GM18861 (cell line): ENCODE data around the gene GRPEL2.
"Not testable (repeated sequence)": the region's sequence is repeated elsewhere in the genome, so short reads cannot be mapped to it uniquely, and the experiment has no call there.

Source experiments
- ATAC-seq: cut with Tn5 transposase; IDR thresholded peaks from one replicate; pipeline ENCODE4 v1.9.1; 2021; ENCODE audit not compliant: unreplicated experiment

GRPEL2 gene

GRCh38 chr5:149391524-149391923, 46.2 kb downstream of the GRPEL2 start:
- no peak for ATAC-seq

DNA sequence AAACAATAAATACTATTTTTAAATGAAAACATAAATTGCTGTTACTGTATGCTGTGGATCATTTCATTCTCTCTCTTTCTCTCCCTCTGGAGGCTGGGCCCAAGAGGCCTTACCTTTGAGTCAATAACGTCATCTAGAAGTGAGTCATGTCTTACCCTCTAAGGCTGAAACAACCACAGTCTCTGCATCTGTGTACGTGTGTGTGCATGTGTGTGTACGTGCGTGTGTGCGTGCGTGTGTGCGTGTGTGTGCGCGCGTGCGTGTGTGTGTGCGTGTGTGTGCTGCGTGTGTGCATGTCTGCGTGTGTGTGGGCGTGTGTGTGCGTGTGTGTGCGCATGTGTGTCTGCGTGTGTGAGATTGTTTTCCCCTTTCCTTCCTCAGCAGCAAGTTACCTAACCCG, 47.4 kb downstream of the GRPEL2 start:
- no peak for ATAC-seq

- not testable (repeated sequence) for ATAC-seq
These were observed 49.7 kb downstream of the GRPEL2 start for GRCh38 chr5:149394996-149395395.

DNA sequence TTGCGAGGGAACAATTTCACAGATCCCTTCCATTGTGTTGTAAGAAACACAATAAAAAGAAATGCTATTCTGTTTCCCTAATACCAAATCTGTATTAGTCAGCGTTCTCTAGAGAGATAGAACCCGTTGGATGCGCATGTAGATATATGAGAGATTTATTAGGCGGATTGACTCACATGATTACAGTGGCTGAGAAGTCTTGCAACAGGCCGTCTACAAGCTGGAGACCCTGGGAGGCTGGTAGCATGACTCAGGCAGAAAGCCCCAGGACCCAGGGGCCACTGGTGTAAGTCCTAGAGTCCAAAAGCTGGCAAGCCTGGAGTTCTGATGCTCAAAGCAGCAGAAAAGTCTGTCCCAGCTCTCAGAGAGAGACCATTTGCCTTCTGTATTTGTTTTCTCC, 52.2 kb downstream of the GRPEL2 start:
- no peak for ATAC-seq

GRCh38 chr5:149398747-149399266, 53.5 kb downstream of the GRPEL2 start:
- ATAC-seq, result not testable (repeated sequence)

DNA sequence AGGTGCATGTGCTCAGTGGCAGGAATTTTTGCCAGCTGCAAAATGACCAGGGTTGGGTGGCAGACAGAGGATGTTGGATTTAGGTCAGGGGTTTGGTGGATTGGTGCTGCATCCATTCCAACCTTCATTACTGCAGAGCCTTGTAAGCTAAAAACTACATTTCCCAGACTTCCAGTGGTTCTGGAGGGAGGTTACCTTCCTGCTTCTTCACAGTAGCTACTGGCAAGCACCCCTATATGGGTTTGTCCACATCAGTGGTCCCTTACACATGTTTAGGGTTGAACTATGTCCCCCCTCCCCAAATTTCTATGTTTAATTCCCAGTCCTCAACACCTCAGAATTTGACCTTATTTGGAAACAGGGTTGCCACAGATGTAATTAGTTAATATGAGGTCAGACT, 54.5 kb downstream of the GRPEL2 start:
- ATAC-seq, result no peak

GRCh38 chr5:149400304-149400703, 55.0 kb downstream of the GRPEL2 start:
- no peak for ATAC-seq

GRCh38 chr5:149401051-149401450, 55.8 kb downstream of the GRPEL2 start:
- no peak for ATAC-seq

- no peak for ATAC-seq
These were observed 57.0 kb downstream of the GRPEL2 start for GRCh38 chr5:149402291-149402690.
